Activated CD4-positive, alpha-beta T cell treated with anti-CD3 and anti-CD28 coated beads, Interleukin-2, amount 50 U/mL, for 1 hour (primary cell): ENCODE measurements around the gene SCN7A.
"Not testable (repeated sequence)": the region's sequence is repeated elsewhere in the genome, so short reads cannot be mapped to it uniquely, and the experiment has no call there.

Experiments
- DNase-seq: peaks from one replicate; pipeline ENCODE4 v3.0.0-alpha.2; 2020

The SCN7A gene

DNA sequence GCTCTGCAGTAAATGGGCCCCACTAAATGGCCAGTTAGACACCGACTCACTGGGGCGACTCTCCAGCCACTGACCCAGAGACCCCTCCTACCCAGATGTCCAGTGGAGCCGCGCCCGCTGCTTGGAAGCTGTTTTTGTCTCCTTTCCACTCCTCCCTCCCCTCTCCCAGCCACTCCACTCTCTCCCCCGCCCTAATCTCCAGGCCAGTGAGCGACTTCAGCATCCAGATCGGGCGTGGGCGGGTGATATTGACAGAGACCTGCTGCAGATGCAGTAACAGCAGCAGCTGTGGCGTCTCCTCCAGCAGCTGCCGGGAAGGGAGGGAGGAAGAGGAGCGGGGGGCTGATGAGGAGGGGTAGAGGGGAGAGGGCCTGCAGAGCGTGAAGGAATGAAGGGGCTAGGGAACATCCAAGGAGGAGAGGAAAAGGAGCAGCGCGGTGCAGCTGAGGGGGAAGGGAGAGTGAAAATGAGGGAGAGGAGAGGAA is at the start of gene SCN7A:
TSS of gene SCN7A (minus strand) at position 110 of the 485 bp plus-strand sequence. CDS start 16,553 bp downstream, outside the sequence.
- DNase-seq = no peak

DNA sequence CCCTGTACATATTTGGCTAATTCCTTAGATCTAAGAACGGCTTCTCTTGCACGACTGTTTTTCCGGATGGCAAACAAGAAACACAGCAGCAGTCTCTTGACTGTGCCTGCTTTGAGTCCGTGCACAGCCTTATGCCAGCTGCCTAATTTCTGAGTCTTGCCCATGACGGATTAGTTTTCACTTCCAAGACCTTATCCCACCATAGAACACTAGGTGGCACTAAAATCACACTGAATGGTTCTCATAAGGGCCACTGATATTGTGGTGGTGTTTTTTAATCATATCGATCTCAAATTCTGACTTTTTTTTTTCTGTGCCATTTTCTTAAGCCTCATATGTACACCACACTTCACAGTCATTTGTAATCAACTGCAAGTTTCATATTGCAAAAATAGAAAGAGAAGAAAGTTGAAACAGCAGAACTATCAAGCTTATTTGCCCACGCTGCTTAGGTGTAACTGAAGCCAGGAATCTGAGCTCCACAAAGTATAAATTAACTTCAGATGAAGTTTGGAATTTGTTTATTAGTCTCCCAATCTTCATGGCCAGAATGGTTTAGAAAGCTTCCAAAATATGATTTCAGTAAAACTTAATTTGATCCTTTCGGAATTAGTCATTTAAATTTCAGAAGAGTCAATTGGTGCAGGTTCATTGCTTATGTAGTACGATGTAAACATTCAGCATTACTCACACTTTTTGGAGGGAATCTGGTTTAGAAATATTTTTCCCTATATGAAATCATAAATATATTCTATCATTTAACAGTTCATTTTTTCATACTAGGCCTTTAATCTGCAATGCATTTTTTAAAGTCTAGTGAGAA is 45.5 kb upstream of the SCN7A start:
- no peak for DNase-seq

DNA sequence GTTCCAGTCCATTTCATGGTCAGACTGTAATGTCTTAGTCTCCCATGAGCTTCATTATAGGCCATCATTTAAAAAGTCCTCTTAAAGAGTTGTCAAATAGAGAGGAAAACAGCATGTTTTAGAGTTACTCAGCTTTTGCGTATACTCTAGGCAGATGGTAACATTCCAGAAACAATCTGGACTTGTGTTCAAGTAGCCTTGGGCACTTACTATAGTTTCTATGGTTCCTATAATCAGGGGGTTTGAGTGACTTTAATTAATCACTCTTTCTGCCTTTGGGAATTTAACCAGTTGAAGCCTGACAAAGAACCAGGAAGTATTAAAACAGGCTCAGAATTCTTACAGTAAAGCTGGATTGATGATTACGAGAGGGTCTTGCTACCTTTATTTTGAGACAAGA is 42.1 kb upstream of the SCN7A start:
- no peak for DNase-seq

DNA sequence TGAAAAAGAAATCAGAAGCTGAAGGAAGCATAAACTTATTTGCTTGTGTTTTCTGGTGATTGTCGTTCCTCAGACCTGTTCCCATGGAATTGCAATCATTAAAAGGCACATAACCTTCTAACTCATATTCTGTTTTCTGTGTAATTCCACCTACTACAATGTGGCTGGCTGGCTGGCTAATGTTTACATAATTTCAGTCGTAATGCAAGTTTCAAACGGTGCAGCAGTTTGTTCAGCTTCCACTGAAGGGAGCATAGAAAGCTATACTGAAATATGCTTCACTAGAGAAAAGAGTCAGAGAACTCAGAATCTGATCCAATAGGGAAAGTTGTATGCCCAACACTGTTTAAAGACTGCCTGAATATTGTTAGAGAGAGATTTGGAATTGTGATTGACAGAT is 27.1 kb upstream of the SCN7A start:
- DNase-seq = no peak

DNA sequence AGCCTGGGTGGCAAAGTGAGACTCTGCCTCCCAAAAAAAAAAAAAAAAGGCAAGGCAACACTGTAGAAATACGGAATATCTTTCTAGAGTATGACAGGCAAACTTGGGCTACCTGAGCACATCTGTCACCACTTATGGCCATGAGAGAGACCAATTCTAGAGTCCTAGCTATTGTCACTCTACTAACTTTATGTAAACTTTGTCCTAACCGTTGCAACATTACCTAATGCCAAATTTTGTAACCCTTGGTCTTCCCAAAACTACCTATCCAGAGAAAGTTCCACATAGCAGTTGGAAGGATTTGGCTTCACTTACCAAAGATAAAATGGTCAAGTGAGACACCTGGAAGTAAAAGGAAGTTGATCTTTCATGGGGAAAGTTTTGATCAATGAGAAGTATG is 26.6 kb upstream of the SCN7A start:
- no peak for DNase-seq

DNA sequence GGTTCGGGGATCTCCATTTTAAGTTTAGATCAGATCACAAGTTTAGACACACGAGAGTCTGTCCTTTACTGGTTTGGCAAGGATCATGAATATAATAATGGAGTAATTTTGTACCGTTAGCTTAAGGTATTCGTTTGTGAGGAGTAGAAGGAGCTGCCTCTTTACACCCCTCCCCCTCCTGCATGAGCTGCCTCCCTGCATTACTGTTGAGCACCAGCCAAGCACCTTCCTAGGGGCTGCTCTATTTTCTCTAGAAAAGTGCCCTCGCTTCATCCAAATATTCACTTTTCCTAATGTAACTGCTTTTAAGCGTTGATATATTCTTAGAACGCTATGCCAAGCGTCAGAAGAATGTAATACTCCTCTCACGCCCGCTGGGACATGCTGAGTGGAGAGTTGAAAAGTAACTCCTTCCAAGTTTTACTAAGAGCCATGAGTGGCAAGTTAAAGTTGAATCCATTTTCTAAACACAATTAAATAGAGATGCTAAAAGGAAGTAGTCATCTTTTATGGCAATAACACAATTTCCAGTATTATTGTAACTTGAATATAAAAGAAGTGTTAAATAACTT is 25.4 kb upstream of the SCN7A start:
- no peak for DNase-seq

DNA sequence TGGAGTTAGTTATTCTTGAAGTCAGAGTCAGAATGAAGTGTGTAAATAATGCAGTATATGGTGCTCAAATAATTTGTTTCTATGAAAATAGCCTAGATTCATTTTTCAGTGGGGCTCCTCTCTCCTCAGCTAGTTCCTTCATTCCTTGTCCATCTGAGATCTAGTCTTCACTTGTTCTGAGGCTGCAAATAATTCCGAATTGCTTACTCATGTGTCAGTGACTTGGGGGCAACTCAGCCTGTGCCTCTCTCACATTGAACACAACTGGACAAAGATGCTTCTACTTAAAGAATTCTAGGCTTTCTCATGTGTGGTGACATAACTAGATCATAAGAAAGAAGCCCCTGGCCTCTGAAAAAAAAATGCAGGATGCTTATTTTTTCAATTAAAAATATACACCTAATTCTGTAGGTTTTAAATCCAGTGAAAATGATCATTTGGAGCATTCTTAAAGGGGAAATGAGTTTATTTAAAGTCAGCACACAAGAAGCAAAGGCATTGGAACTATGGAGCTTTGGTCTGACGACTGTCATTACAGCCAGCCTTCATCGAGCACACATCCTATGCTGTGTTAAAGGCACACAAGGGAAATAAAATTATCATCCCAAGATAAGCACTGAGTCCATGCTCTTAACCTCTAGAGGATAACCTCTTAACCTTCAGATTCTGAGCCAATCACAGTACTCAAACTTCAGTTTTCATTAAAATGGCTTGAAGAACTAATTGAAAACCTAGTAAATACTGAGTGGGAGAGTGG is 24.8 kb upstream of the SCN7A start:
- DNase-seq = no peak

DNA sequence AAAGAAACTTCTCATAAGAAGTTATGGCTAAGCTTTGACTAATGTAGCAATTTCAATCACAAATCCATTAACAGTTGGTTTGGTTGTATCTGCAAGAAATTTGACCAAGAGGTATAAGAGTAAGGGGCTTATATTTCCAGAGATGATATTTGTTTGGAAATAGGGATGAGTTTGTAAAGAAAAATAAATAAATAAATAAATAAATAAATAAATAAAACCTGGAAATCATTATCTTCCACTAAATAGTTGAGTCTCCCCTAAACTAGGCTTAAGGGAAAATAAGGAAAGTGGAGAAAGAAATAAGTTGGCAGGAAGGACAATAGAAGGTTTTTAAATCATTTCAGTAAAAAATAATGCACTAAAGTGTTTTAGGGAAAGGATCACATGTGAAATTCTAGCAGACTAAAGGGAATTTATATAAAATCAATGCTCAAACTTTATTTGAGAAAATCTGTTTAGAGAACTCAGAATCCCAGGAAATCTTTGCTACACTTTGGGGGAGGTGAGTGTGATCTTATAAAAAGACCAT is 23.5 kb upstream of the SCN7A start:
- DNase-seq = no peak

DNA sequence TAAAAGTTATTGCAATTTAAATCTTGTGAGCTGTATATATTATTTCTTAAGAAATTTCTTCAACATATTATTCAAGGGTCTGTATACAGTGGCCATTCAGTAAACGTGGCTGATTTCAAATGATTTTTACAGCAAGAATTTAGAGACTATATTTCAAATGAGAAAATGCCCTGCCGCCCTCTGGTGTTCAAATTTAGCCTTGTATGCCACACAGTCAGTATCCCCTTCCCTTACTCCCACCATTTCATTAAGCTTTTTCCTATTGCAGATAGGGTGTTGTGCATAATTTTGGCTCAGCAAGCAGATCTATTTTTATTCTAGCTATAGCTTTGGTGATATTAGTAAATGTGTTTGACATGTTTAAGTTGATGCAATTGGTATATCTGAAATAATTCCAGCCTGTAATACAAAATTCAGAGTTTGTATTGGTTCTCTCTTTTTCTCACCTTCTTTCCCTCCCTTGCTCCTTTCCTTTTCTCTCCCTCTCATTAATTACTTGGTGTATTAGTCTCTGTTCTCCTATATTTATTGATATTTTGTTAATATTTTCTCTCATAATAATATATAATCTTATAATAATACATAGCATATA is 22.8 kb upstream of the SCN7A start:
- DNase-seq = no peak

DNA sequence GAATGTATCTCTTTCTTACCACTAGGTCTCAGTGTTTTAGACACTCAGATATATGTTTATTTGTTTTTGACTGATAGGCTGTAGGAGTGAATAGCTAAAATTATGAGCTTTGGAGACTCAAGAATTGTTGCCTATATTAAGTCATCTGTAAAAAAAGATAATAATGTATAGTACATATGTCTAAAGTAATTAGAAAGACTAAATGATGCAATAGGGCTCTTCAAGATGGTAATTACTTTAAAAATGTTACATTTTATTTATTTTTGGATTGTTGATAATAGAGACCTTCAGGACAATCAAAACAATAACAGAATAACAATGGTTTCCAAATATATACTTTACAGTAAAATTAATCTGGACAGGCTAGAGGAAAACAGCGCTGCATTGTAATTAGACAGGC is 19.9 kb upstream of the SCN7A start:
- no peak for DNase-seq

DNA sequence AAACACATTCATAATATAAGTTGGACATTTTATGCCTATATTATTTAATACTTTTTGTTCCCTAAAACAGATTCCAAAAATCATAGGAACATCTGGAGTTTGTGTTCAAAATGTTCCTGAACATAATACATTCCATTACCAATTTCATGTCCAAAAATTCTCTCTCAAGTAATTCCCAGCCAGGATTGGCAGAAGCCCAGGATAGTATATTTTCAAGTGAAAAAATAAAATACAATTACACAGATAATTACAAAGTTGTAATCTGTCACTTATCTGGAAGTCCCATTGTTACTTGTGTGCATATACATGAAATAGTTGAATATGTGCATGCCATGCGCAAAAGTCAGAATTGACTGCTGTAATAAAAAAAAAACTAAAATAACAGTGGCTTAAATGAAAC is 5.2 kb upstream of the SCN7A start:
- no peak for DNase-seq

DNA sequence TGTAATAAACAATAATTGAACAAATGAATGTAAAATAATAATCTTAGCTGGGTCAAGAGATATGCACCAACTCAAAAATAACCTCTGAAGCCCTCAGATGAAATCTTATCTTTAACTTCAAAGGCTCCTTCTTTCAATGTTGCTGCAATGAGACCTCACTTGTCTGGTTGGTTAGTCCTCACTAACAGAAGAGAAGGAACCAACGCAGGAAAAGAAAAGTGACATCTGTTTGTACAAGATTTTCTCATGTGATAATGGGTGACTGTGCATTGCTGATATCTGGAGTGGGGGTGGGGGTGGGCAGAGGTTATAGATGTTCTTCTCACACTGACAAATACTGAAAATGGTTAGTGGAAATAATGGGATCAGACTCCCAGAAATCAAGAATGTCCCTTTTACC is 2.6 kb downstream of the SCN7A start:
- DNase-seq = no peak

DNA sequence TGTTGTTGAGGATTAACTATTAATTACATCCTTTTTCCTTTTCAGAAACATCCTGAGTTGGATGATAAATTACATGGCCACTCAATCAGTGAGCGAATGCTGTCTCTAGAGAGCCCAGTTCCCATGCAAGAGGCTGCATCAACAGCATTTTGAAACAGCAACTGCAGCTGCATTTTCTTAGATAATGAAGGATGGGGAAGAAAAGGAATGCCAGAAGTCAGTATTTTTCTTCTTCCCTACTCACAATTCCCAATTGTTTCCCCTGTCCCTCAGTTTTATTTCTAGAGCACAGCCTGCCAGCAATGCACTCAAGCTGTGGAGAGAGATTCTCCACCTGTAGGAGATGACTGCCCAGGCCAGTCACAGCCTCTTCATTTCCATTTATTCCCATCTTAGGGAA is 6.9 kb downstream of the SCN7A start:
- no peak for DNase-seq

DNA sequence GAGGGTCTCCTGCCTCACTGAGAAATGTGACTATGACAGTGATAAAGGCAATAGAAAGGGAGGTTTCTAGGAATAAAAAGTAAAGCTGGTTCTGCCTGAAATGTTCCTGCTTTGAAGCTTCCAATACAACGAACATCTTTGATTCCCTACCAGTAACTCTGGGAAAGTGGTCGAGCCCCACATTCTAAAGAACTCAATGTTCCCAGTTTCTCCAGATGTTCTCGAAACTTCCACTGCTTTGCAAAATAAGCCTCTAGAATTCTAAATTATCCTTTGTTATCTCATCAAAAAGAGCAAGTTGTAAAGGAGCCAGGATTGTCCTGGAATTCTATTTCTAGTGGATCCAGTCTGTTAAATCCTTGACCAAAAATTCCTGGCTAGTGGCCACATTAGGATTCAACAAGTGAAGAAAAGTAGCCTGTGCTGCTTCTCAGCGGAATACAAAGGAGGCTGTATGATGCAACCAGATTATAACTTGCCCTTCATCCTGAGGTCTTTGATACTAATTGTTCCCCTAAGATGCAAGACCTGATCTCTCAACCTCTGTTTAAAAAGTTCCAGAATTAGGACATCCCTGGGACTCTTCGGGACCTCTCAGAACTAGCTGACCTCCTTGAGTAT is 8.4 kb downstream of the SCN7A start:
- no peak for DNase-seq

DNA sequence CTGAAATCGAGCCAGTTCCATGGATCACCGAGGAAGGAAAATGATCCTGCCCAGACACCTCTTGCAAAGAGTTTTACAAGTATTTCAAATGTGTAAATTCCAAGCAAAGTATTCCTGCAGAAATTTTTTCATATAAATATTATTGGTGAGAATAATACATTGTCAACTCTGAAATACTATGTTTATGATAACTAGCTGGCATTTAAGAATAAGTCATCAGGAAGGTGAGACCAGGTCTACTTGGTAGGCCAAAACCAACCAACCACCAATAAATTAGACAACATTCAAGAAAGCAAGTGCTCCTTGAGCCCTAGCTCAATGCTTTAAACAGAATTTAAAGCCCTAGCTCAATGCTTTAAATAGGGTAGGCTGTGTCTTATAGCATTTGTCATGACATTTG is 21.7 kb downstream of the SCN7A start:
- no peak for DNase-seq

DNA sequence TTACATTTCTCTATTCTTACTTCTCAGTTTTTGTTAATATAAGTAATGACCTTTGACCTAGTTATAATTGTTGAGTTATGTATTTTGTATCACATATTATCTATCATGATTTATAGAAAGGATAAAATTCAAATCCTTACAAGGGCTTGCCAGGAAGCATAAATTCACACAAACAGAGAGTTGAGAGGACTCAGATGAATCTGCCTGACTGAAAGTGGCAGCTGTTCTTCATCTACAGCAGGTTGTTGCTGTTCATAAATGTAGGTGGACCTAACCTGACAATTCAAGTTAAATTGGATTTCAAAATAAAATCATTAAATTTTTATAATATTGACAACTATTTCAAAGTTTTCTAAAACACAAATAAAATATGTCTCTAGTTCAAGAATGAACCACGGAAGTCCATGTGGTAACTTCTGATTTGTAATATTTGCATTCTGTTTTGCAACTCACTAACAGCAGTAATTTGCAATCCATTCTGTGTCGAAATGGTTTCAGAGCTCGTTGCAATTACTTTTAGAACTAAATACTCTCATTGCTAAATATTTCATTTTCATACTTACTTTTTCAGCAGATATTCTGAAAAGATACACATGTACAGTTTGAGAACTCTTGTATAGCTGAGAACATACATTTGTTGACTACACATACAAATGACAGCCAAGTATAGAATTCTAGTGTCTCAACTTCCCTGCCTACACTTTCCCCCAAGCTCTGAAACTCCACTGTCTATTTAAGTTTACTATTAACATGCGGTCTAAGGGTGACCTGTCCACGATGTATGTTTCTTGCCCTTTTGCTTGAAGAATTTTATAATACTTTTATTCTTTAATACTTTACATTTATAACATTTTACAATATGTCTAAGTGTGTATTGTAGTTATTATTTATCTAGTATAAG is 25.7 kb downstream of the SCN7A start:
- no peak for DNase-seq

DNA sequence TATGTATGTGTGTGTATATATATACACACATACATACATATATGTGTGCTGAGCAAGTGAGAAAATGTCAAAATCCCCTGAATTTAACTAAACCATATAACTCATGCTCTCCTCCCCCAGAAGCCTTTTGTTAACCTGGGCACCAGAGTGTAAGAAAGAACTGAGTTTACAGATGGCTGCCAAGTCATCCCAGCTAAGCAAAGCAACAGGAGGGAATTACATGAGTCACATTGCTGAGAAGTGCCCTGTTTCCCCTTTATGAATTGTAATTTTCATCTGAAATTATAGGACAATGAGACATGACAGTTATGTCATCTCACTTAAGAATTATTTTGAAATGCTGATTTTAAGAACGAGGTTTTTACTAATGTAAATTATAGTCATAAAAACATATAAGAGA is 29.9 kb downstream of the SCN7A start:
- no peak for DNase-seq

DNA sequence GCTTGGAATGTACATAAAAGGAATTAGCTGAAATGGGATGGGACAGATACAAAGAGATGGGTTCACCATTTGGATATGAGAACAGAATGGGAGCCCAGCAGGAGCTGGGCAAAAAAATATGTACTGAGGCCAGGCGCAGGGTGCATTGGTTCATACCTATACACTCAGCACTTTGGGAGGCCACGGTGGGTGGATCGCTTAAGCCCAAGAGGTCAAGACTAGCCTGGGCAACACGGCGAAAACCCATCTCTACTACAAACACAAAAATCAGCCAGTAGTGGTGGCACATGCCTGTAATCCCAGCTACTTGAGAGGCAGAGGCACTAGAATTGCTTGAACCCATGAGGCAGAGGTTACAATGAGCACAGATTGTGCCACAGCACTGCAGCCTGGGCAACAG is 30.4 kb downstream of the SCN7A start:
- no peak for DNase-seq

DNA sequence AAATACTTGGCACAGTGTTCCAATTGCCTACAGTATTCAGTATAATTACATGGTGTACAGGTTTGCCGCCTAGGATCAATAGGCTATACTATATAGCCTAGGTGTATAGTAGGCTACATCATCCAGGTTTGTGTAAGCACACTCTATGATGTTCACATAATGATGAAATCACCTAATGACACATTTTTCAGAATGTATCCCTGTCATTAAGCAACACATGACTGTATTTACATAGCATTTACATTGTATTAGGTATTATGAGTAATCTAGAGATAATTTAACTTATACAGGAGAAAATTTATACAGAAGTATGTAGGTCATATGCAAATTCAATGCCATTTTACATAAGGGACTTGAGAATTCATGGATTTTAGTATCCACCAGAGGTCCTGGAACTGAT is 35.4 kb downstream of the SCN7A start:
- no peak for DNase-seq

DNA sequence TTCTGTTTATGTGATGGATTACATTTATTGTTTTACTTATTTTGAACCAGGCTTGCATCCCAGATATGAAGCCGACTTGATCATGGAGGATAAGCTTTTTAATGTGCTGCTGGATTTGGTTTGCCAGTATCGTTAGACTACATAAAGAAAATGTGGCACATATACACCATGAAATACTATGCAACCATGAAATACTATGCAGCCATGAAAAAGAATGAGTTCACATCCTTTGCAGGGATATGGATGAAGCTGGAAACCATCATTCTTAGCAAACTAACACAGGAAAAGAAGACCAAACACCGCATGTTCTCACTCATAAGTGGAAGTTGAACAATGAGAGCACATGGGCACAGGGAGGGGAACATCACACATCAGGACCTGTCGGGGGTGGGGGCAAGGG is 38.2 kb downstream of the SCN7A start:
- DNase-seq = not testable (repeated sequence)

DNA sequence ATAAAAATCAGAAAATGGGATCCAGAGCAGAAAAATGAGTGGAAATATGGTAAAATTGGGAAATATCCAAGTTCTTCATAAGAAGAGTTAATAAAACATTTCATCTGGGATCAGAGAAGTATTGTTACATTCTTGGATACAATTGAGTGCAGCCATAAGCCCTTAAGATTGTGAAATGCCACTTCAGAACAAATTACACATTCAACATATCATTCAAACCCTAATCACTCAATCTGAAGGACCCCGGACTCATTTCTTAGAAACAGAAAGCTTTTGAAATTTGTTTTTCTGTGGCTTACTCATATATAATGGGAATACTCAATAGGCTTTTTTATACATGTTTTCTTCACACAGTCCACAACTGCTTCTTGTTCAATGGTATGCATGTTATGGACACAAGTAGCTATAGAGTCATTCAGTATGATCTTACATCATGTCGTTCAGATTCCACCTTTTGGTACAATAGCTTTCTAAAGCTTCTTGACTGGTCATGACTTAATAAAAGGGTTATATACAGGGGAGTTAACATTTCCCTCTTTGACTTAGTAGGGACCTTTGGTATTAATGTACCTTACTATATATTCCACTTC is 39.9 kb downstream of the SCN7A start:
- DNase-seq = no peak
